HepG2 (cell line): Measurements from ENCODE around the gene MB. TPM values are rescaled to one million over a fixed set of nuclear protein-coding genes. Genes with fewer than 3 reads are reported as not detected.

Experiments used
- ATF2 ChIP-seq: sonication (generic); formaldehyde crosslinking; IDR thresholded peaks from 2 replicates; pipeline ENCODE4 v1.4.0; 2020; ENCODE audit warnings: missing genetic modification reagents
- FIP1L1 ChIP-seq: fragments of 200-400 bp; formaldehyde crosslinking; IDR thresholded peaks from 2 replicates; pipeline ENCODE4 v1.6.1; 2018; ENCODE audit warnings: low read depth, mild to moderate bottlenecking, low read length, moderate library complexity, borderline replicate concordance; ENCODE audit not compliant: insufficient read depth
- IRF2 ChIP-seq: IDR thresholded peaks from 2 replicates; pipeline ENCODE4 v1.6.1; 2018; ENCODE audit warnings: missing genetic modification reagents, missing compliant biosample characterization
- NCOA2 ChIP-seq: sonication (generic); formaldehyde crosslinking; IDR thresholded peaks from 2 replicates; pipeline ENCODE4 v1.8.0; 2022; ENCODE audit warnings: inconsistent platforms
- NFIC ChIP-seq: IDR thresholded peaks from 2 replicates; pipeline ENCODE4 v1.6.1; 2012; ENCODE audit warnings: mild to moderate bottlenecking, low read length, inconsistent platforms
- REST ChIP-seq, 2 experiments: IDR thresholded peaks; 2 replicates each; pipeline ENCODE4 v1.6.1; 2011 to 2012; ENCODE audit warnings: low read length in 2 of 2, borderline replicate concordance in 1 of 2, low read depth in 1 of 2, mild to moderate bottlenecking in 1 of 2, moderate library complexity in 1 of 2
- SALL1 ChIP-seq: sonication (generic); formaldehyde crosslinking; IDR thresholded peaks from 2 replicates; pipeline ENCODE4 v1.8.0; 2022; ENCODE audit warnings: mild to moderate bottlenecking, missing genetic modification reagents
- SAP130 ChIP-seq: IDR thresholded peaks from 2 replicates; pipeline ENCODE4 v1.6.1; 2016; ENCODE audit warnings: low read depth
- SMC3 ChIP-seq: IDR thresholded peaks from 2 replicates; pipeline ENCODE4 v1.6.1; 2011; ENCODE audit warnings: low read length, improper control_type of control experiment
- TARDBP ChIP-seq: sonication (generic); formaldehyde crosslinking; IDR thresholded peaks from 2 replicates; pipeline ENCODE4 v1.8.0; 2022; ENCODE audit warnings: mild to moderate bottlenecking, missing genetic modification reagents
- ZFP36L1 ChIP-seq: sonication (generic); formaldehyde crosslinking; IDR thresholded peaks from 2 replicates; pipeline ENCODE4 v1.8.0; 2022; ENCODE audit warnings: mild to moderate bottlenecking, missing genetic modification reagents, moderate library complexity
- ZFP82 ChIP-seq: sonication (generic); formaldehyde crosslinking; IDR thresholded peaks from 2 replicates; pipeline ENCODE4 v1.5.1; 2020; ENCODE audit warnings: mild to moderate bottlenecking, missing genetic modification reagents, borderline replicate concordance
- ZFY ChIP-seq: sonication (generic); formaldehyde crosslinking; IDR thresholded peaks from 2 replicates; pipeline ENCODE4 v1.4.0; 2020; ENCODE audit warnings: missing genetic modification reagents
- ZNF280D ChIP-seq: sonication (generic); formaldehyde crosslinking; IDR thresholded peaks from 2 replicates; pipeline ENCODE4 v1.5.1; 2020; ENCODE audit warnings: mild to moderate bottlenecking, missing genetic modification reagents
- ZNF83 ChIP-seq: sonication (generic); formaldehyde crosslinking; IDR thresholded peaks from 2 replicates; pipeline ENCODE4 v1.4.0; 2020; ENCODE audit warnings: missing genetic modification reagents, mild to moderate bottlenecking, borderline replicate concordance
- polyA plus RNA-seq, 8 experiments: library from polyadenylated mRNA; depleted of rRNA in 3 of 8; stranded (reverse) in 7 of 8; unstranded in 1 of 8; fragments of >200 nt; fragmentation: Illumina TruSeq in 4 of 8; extraction: Trizol in 4 of 8; gene quantifications; 2 replicates each; pipeline versions ENCODE4 v1.2.1 to v1.2.3, GENCODE V29; 2011 to 2016; ENCODE audit warnings: low read depth in 4 of 8, missing spikeins in 1 of 8, mixed read lengths in 1 of 8; ENCODE audit not compliant: insufficient read depth in 1 of 8
- total RNA-seq, 5 experiments: library from RNA; depleted of rRNA; stranded (reverse); fragments of >200 nt; fragmentation: Illumina TruSeq; extraction: Trizol; gene quantifications; 2 replicates each; pipeline ENCODE4 v1.2.3, GENCODE V29; 2016; ENCODE audit warnings: low read depth in 1 of 5
- TF ChIP-seq, protein P1 (sequence below): sonication (generic); formaldehyde crosslinking; IDR thresholded peaks from 2 replicates; pipeline ENCODE4 v1.8.0; 2022; ENCODE audit warnings: missing genetic modification reagents, low read depth, mild to moderate bottlenecking, borderline replicate concordance
- TF ChIP-seq, protein P2 (sequence below): sonication (generic); formaldehyde crosslinking; IDR thresholded peaks from 2 replicates; pipeline ENCODE4 v1.5.1; 2020; ENCODE audit warnings: mild to moderate bottlenecking, moderate library complexity, missing genetic modification reagents

Gene MB
- total and polyA plus RNA-seq, 2 of the 13 experiments (the other 11 are each of a cell fraction or from before 2014, with no cell fraction given) = 0.07 TPM; not detected in 1

- TF ChIP-seq NFIC = 0 out of 2 replicates have a peak, but pooled peaks have one; percentile 24
- TF ChIP-seq REST (IDR thresholded peaks at IDR 0.05; ENCODE audit: borderline replicate concordance in 1 of 2, low read depth in 1 of 2, low read length in 2 of 2) = 0 out of 4 replicates have a peak, but pooled peaks of 1 of the 2 experiments have one; percentile 6
- TF ChIP-seq SMC3 = no peak
- TF ChIP-seq SAP130 (CRISPR knock-in tag) = peak; percentile 92
- no peak for TF ChIP-seq ATF2 (CRISPR knock-in tag)
- peak; percentile 34 for TF ChIP-seq ZFY (CRISPR knock-in tag)
- TF ChIP-seq, protein P1, sequence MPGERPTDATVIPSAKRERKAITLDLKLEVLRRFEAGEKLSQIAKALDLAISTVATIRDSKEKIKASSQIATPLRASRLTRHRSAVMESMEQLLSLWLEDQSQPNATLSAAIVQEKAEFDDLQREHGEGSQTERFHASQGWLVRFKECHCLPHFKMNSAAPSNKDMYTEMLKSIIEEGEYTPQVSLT (CRISPR knock-in tag) = no peak
- no peak for TF ChIP-seq FIP1L1
- TF ChIP-seq ZNF83 (CRISPR knock-in tag) = no peak
- TF ChIP-seq ZFP82 (CRISPR knock-in tag) = no peak
- TF ChIP-seq, protein P2, sequence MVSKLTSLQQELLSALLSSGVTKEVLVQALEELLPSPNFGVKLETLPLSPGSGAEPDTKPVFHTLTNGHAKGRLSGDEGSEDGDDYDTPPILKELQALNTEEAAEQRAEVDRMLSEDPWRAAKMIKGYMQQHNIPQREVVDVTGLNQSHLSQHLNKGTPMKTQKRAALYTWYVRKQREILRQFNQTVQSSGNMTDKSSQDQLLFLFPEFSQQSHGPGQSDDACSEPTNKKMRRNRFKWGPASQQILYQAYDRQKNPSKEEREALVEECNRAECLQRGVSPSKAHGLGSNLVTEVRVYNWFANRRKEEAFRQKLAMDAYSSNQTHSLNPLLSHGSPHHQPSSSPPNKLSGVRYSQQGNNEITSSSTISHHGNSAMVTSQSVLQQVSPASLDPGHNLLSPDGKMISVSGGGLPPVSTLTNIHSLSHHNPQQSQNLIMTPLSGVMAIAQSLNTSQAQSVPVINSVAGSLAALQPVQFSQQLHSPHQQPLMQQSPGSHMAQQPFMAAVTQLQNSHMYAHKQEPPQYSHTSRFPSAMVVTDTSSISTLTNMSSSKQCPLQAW = peak; percentile 75; the same call in 1 of the 2 replicates
- TF ChIP-seq ZFP36L1 (CRISPR knock-in tag) = no peak
- TF ChIP-seq SALL1 = peak; percentile 63
- TF ChIP-seq ZNF280D (CRISPR knock-in tag) = peak; percentile 81; the same call in 1 of the 2 replicates
- TF ChIP-seq IRF2 (CRISPR knock-in tag) = peak; percentile 100
- TF ChIP-seq TARDBP (CRISPR knock-in tag) = peak; percentile 57; the same call in 1 of the 2 replicates
- TF ChIP-seq NCOA2 (CRISPR knock-in tag) = peak; percentile 45; the same call in 1 of the 2 replicates
Measured at GRCh38 chr22:35648066-35649025, 31.2 kb upstream of the MB start, which contains the start of gene APOL6 (continued).
